CD4-positive, alpha-beta T cell treated with Interleukin-6 for 4 hours (primary cell): ENCODE results near the gene PRICKLE1.

Experiments
- DNase-seq: peaks from one replicate; pipeline ENCODE4 v3.0.0-alpha.2; 2020; ENCODE audit warnings: mixed read lengths

The PRICKLE1 gene

GRCh38 chr12:42589465-42590329 is at the start of gene PRICKLE1:
Gene PRICKLE1 (minus strand): TSS chr12:42589746. CDS start chr12:42472516, 117,230 bp downstream.
- DNase-seq: no peak

DNA sequence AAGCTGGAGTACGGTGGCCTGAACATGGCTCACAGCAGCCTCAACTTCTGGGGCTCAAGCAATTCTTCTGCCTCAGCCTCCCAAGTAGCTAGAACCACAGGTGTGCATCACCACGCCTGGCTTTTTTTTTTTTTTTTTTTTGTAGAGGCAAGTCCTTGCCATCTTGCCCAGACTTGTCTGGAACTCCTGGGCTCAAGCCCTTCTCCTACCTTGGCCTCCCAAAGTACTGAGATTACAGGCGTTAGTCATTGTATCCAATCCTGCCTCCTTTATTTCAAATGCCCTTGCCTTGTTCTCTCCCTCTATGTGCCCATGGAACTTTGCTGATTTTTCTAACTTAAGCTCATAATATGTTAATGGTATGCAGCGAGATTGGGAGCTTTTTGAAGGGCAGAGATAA is 49.2 kb upstream of the PRICKLE1 start:
- DNase-seq: no peak

GRCh38 chr12:42638011-42638410 is 48.5 kb upstream of the PRICKLE1 start:
- no peak for DNase-seq

DNA sequence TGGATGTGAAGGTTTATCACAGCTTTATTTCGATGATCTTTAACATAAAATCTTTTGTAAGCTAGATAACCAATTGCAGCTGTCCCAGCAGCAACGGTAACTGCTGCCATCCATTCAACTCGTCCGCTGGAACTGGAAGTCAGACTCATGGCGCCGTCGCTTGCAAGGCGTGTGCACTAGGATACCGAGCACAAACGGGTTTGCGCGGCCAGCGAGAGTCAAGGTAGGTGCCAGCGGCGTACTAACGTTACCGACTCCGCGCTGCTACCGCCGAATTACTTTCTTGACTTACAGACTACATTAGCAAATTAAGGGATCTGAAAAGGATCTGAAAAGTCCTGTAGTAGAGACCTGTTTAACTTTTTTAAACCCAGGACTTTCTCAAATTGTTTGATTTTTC is 47.4 kb upstream of the PRICKLE1 start:
- no peak for DNase-seq

DNA sequence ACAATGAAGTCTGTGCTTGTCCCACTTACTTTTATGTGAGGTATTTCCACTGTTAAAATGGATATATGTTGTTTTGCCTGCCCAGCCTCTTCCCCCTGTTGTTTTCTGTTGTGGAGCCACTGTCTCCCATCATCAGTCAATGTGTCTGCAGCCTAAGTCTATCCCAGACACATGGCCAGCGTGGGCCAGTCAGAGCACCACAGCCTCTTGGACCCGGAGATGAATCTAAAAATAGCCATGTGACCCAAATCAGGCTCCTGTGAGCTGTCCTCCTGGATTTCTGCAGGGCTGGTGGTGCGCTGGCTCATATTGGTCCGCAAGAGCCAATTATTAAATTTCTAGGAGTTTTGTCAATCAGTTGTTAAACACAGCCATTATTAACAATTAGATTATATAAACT is 44.0 kb upstream of the PRICKLE1 start:
- no peak for DNase-seq

DNA sequence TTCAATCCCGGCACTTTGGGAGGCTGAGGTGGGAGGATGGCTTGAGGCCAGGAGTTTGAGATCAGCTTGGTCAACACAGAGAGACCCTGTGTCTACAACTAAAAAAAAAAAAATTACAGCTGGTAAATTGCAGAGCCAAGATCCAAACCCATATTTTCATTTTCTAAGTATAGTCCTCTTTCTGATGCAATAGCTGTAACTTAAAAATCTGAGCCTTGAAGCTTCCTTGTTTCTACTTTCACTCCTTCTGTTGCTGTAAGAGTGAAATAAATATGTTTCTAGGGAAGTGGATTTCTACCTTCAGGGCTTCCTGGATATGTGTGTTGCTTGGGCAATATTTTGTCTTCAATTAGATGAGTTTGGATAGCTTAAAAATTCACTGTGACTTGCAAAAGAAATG is 42.0 kb upstream of the PRICKLE1 start:
- DNase-seq: no peak

DNA sequence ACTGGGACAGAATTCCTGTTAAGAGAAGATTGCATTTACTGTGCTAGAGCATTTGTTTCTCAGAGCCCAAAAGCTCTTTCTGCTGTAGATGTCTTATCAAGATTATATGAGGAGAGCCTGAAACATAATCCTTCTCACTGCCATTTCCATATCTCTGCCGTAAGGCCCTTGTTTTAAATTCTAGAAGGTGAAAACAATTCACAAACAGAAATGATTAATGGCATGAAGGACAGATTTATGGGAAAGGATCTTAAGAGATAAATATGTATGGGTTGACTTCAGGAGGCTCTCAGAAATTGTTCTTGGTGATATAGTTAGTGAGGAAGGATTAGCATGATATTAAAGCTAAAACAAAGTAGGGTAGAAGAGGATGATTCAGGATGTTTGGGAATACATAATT is 40.8 kb upstream of the PRICKLE1 start:
- no peak for DNase-seq

DNA sequence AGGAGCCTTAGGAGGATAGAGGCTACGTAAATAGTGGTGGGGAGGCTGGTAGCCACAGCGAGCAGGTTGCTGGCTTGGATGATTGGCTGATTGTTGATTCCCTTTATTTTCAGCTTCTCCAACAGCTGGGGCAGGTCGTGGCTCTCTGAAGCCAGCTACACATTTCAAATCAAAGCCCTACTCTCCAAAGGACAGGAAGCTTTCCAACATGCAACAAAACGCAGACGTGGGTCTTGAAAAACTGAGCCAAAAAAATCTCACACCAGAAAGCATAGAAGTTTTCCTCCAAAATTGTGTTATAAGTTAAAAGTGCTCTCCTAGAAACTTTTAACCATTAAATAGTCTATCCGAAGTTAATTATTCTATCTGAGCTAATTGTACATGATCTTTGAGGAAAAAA is 37.6 kb upstream of the PRICKLE1 start:
- no peak for DNase-seq

GRCh38 chr12:42625611-42626010 is 36.1 kb upstream of the PRICKLE1 start:
- no peak for DNase-seq

DNA sequence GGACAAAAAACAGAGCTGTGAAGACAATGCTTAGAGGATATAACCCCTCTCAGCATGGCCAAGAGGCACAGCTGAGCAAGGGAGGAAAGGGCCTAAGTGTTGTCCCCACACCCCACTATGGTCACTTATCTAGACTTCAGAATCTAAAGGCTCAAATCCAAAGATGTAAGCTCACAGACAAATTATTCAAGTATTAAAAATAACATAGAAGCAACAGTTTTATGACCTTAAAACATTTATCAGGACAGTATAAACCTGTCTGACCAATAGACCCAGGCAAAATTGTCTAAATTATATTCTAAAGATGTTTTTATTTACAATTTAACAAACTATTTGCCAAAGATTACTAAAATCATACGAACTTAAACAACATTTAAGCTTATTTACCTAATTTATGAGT is 28.1 kb upstream of the PRICKLE1 start:
- DNase-seq: no peak

GRCh38 chr12:42615006-42615405 is 25.5 kb upstream of the PRICKLE1 start:
- no peak for DNase-seq

GRCh38 chr12:42612231-42612613 is 22.7 kb upstream of the PRICKLE1 start:
- DNase-seq: no peak

GRCh38 chr12:42611571-42612230 is 22.2 kb upstream of the PRICKLE1 start:
- no peak for DNase-seq

DNA sequence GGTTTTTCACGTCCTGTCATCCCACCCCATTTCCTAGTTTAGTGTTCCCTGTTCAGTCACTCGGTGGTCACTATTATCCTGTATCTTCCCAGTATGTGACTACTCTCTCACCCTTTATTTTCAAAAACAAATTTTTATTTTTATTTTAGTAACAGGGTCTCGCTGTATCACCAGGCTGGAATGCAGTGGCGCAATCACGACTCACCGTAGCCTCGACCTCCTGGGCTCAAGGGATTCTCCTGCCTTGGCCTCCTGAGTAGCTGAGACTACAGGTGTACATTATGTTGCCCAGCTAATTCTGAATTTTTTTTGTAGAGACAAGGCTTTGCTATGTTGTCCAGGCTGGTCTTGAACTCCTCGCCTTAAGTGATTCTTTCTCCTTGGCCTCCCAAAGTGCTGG is 20.1 kb upstream of the PRICKLE1 start:
- DNase-seq: no peak

DNA sequence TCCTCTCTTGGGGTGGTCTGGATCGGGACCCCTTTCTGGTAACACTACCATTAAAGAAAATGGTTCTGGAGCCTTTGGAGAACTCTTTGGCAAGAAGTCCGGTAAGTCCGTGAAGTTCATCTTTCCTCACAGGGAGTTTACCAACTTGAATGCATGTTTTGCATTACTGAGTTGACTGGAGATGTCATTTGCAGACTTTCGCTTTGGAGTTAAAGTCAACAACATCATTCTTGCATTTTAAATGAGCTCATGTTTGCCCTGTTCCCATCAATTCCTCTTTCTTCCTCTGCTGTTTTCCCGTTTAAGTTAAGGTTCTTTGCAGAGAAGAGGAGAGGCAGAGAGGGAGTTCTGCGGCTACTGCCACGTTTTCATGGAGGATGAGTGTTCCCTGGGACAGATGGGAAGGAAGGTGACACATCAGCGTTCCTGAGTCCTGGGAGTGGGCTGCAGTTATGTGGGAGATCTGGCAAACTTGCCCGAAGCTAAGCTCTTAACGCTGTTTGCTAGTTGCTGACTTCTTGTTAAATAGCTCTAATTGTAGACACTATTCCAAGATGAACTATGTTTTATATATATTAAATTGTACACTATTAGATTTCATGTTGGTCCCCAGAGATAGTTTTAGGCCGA is 18.8 kb upstream of the PRICKLE1 start:
- no peak for DNase-seq

DNA sequence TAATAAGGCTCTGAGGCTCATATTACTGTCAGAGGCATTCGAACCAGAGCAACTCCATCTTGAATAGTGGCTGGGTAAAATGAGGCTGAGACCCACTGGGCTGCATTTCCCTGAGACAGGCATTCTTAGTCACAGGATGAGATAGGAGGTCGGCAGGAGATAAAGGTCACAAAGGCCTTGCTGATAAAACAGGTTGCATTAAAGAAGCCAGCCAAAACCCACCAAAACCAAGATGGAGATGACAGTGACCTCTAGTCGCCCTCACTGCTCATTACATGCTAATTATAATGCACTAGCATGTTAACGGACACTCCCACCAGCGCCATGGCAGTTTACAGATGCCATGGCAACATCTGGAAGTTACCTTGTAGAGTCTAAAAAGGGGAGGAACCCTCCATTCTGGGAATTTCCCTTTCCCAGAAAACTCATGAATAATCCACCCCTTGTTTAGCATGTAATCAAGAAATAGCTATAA is 18.1 kb upstream of the PRICKLE1 start:
- no peak for DNase-seq

DNA sequence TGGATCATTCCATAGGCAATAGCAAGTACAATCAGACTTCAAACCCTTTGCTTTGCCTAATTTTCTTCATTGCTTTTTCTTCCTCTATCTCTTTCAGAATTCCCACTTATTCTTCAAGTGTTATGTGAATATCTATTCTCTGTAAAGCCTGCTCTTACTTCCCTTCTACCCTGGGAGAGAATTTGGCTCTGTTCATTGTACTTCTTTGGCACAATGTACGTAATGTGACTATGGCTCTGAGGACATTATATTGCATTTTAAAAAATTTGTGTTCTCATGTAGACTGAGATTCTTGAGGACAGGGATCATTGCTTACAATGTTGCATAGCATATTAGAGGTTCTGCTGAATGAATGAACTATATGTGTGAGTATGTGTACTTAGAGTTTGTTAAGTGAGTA is 16.9 kb upstream of the PRICKLE1 start:
- DNase-seq: no peak

DNA sequence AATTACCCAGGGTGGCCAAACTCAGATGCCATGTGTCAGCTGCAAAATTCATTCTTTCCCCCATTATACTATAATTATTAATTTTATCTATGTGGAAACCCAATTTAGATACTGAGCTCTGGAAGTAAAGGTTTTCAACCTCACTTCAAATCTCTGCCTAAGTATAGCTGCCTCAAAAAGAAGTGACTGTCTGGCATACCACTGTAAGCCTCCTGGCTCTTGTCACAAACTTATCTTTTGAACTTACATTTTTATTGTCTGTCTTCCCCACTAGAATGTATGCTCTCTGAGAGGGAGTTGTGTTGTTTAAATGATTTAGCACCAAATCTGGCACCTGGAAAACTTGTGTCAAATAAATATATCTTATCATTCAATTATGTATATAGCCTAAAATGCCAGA is 16.1 kb upstream of the PRICKLE1 start:
- DNase-seq: no peak

DNA sequence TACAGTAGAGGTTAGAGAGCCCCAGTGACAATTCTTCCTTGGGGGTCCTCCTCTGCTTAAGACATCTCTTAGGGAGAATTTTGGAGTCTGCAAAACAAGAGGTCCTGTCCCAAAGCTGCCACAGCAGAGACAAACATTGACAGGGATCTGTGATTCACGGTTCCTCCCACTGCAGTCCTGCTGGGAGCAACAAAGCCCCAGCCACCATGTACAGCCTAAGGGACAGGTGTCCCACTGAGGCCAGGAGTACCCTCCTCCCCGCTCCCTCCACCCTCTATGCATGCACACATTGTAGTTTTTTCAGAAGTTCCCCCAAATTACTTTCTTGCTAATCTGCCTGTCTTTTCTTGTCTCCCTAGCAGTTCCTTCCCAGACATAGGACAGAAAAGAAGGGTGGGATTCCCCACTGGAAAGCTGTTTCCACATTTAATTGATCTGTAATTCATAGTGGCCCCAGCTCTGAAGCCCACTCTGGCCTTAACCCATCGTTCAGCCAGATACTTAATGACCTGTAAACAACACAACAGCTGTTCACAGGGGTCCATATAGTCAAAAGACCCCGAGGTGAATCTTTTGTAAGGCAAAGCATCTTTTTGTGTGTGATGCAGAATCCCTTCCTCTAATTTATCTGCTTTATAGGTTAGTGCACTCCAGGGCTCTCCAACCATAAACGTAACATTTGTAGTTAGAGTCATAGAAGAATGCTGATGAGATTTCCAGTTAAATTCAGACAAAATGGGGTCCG is 13.9 kb upstream of the PRICKLE1 start:
- no peak for DNase-seq

DNA sequence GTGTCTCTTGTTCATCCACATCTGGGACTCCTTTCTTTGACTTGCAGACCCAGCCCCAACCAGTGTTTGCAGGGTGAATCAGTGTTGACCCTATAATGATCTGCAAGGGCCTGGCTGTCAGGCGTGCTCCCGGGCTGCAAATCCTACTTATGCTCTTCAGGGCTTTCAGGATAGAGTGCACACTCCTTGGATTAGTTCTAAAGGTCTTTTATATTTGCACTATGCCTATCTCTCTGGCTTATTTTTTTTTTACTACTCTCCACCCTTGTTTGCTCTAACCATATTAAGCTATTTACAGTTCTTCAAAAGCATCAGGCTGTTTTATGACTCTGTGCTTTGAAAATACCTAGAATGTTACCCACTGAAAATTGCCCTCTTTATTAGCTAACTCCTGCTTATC is 4.3 kb upstream of the PRICKLE1 start:
- no peak for DNase-seq

GRCh38 chr12:42590330-42590934 is 886 bp upstream of the PRICKLE1 start:
- no peak for DNase-seq
